ENCODE measurements around the gene GPC5.

GRCh38 chr13:91714855-91715254 is 316.4 kb downstream of the GPC5 start:
- TF ChIP-seq POLR2A (IDR thresholded peaks at IDR 0.05) (no peak), CTCF (IDR thresholded peaks at IDR 0.05) (no peak)

All from uterus (tissue), 2 donors.